WTC11 (cell line): ENCODE data around the gene EMC9. TPM values are rescaled to one million over a fixed set of nuclear protein-coding genes. Genes with fewer than 3 reads are reported as not detected.

Experiments used
- ATAC-seq: fragments of 200-7000 bp; cut with Tn5 transposase; 2 replicates; pipeline ENCODE4 v1.10.0; 2021; ENCODE audit warnings: mild to moderate bottlenecking, moderate library complexity
- CTCF ChIA-PET: fragments of 300-600 bp; sonication (Branson Sonifier 250); formaldehyde crosslinking; loops from one replicate; lab custom pipeline; 2021; ENCODE audit warnings: antibody characterized with exemption; lab: Charles Lee
- POLR2A ChIA-PET: fragments of 350-600 bp; sonication (Branson Sonifier 250); formaldehyde crosslinking; loops from one replicate; lab custom pipeline; 2021; ENCODE audit warnings: antibody characterized with exemption; lab: Charles Lee
- DNase-seq: peaks from one replicate; pipeline ENCODE4 v3.0.0; 2021; ENCODE audit warnings: low spot score
- H3K27ac Mint-ChIP-seq: 2 replicates; pipeline ENCODE4 v1.8.0; 2021; ENCODE audit warnings: mixed read lengths
- H3K27me3 Mint-ChIP-seq: 2 replicates; pipeline ENCODE4 v1.8.0; 2021; ENCODE audit warnings: low read depth, mild to moderate bottlenecking, moderate library complexity, mixed read lengths
- H3K36me3 Mint-ChIP-seq: 2 replicates; pipeline ENCODE4 v1.8.0; 2021; ENCODE audit warnings: mixed read lengths
- H3K4me1 Mint-ChIP-seq: 2 replicates; pipeline ENCODE4 v1.8.0; 2022; ENCODE audit warnings: mixed read lengths
- H3K4me3 Mint-ChIP-seq: 2 replicates; pipeline ENCODE4 v1.8.0; 2021; ENCODE audit warnings: mild to moderate bottlenecking, moderate library complexity, mixed read lengths
- H3K9me3 Mint-ChIP-seq: 2 replicates; pipeline ENCODE4 v1.8.0; 2021; ENCODE audit warnings: mixed read lengths
- ATF2 ChIP-seq: sonication (generic); formaldehyde crosslinking; IDR thresholded peaks from 2 replicates; pipeline ENCODE4 v1.8.1; 2022; ENCODE audit warnings: low read depth, missing genetic modification reagents, borderline replicate concordance
- ATF6 ChIP-seq: sonication (generic); formaldehyde crosslinking; IDR thresholded peaks from 2 replicates; pipeline ENCODE4 v1.8.1; 2023; ENCODE audit warnings: mild to moderate bottlenecking, missing genetic modification reagents
- CBFB ChIP-seq: sonication (generic); formaldehyde crosslinking; IDR thresholded peaks from 2 replicates; pipeline ENCODE4 v1.8.1; 2022; ENCODE audit warnings: mild to moderate bottlenecking, low read depth, missing genetic modification reagents
- CDX4 ChIP-seq: fragments of 250-450 bp; sonication (Bioruptor Pico); IDR thresholded peaks from 2 replicates; pipeline ENCODE4 v1.9.0; 2021; ENCODE audit warnings: moderate library complexity, mild to moderate bottlenecking, inconsistent platforms, borderline replicate concordance
- GABPB1 ChIP-seq: sonication (generic); formaldehyde crosslinking; IDR thresholded peaks from 2 replicates; pipeline ENCODE4 v1.8.1; 2023; ENCODE audit warnings: mild to moderate bottlenecking, missing genetic modification reagents
- HMGA2 ChIP-seq: fragments of 250-450 bp; sonication (Bioruptor Pico); IDR thresholded peaks from 2 replicates; pipeline ENCODE4 v1.4.0; 2021; ENCODE audit warnings: mild to moderate bottlenecking, moderate library complexity
- JAZF1 ChIP-seq: fragments of 250-450 bp; sonication (Bioruptor Pico); IDR thresholded peaks from 2 replicates; pipeline ENCODE4 v1.9.0; 2021; ENCODE audit warnings: moderate library complexity, mild to moderate bottlenecking, inconsistent platforms
- KAT7 ChIP-seq: sonication (generic); formaldehyde crosslinking; IDR thresholded peaks from 2 replicates; pipeline ENCODE4 v1.8.1; 2023; ENCODE audit warnings: missing genetic modification reagents, mild to moderate bottlenecking, borderline replicate concordance
- NFYB ChIP-seq: sonication (generic); formaldehyde crosslinking; conservative IDR thresholded peaks from 2 replicates; pipeline ENCODE4 v1.8.0; 2022; ENCODE audit warnings: low read depth, missing genetic modification reagents
- NR1H2 ChIP-seq: sonication (generic); formaldehyde crosslinking; IDR thresholded peaks from 2 replicates; pipeline ENCODE4 v1.9.0; 2021; ENCODE audit warnings: mild to moderate bottlenecking, moderate library complexity, missing genetic modification reagents
- OVOL2 ChIP-seq: fragments of 250-450 bp; sonication (Bioruptor Pico); IDR thresholded peaks from 2 replicates; pipeline ENCODE4 v1.9.0; 2021; ENCODE audit warnings: mild to moderate bottlenecking, borderline replicate concordance
- SOX15 ChIP-seq: fragments of 250-450 bp; sonication (Bioruptor Pico); IDR thresholded peaks from 2 replicates; pipeline ENCODE4 v1.9.0; 2021; ENCODE audit warnings: mild to moderate bottlenecking
- STAT6 ChIP-seq: sonication (generic); formaldehyde crosslinking; conservative IDR thresholded peaks from 2 replicates; pipeline ENCODE4 v1.8.1; 2023; ENCODE audit warnings: mild to moderate bottlenecking, low read depth, missing genetic modification reagents, moderate library complexity
- TEAD4 ChIP-seq: sonication (generic); formaldehyde crosslinking; IDR thresholded peaks from 2 replicates; pipeline ENCODE4 v1.8.0; 2022; ENCODE audit warnings: mild to moderate bottlenecking, missing genetic modification reagents
- USF1 ChIP-seq: sonication (generic); formaldehyde crosslinking; IDR thresholded peaks from 2 replicates; pipeline ENCODE4 v1.8.0; 2022; ENCODE audit warnings: mild to moderate bottlenecking, missing genetic modification reagents
- ZMAT4 ChIP-seq: fragments of 250-450 bp; sonication (Bioruptor Pico); IDR thresholded peaks from 2 replicates; pipeline ENCODE4 v1.9.0; 2021; ENCODE audit warnings: mild to moderate bottlenecking
- ZNF121 ChIP-seq: sonication (generic); formaldehyde crosslinking; IDR thresholded peaks from 2 replicates; pipeline ENCODE4 v1.8.0; 2023; ENCODE audit warnings: missing genetic modification reagents
- ZNF281 ChIP-seq: sonication (generic); formaldehyde crosslinking; IDR thresholded peaks from 2 replicates; pipeline ENCODE4 v1.8.0; 2023; ENCODE audit warnings: mild to moderate bottlenecking, missing genetic modification reagents
- ZNF416 ChIP-seq: fragments of 250-450 bp; sonication (Bioruptor Pico); IDR thresholded peaks from 2 replicates; pipeline ENCODE4 v1.9.0; 2021; ENCODE audit warnings: mild to moderate bottlenecking, inconsistent platforms
- ZNF671 ChIP-seq: fragments of 250-450 bp; sonication (Bioruptor Pico); IDR thresholded peaks from 2 replicates; pipeline ENCODE4 v1.8.0; 2021; ENCODE audit warnings: mild to moderate bottlenecking
- total RNA-seq: library from RNA; stranded (reverse); gene quantifications from 3 replicates; pipeline ENCODE4 v1.2.3, GENCODE V29; 2021

Gene EMC9
- total RNA-seq, 1 experiment from 2014 or later, result 44.4 TPM

- TF ChIP-seq ATF6 (CRISPR knock-in tag), result no peak
- no peak for TF ChIP-seq CBFB (CRISPR knock-in tag)
Measured at GRCh38 chr14:24177891-24178290, 36.5 kb upstream of the EMC9 start (continued).

GRCh38 chr14:24177041-24177825 is 35.8 kb upstream of the EMC9 start:
- TF ChIP-seq ZNF671 (CRISPR knock-in tag), result no peak
- TF ChIP-seq GABPB1 (CRISPR knock-in tag), result no peak
- CTCF ChIA-PET, result interaction anchor here (1.5 kb wide), 1 partner anchor 16 kb away, joined by 6 read pairs; the partner anchor contains the start of gene IRF9
- H3K4me1 Mint-ChIP-seq, result peaks cover 6% of the 10 kb centered on the region
- POLR2A ChIA-PET, result no interaction called here
- H3K36me3 Mint-ChIP-seq, result peaks cover 23% of the 10 kb centered on the region
- no peaks in the 10 kb centered on the region for H3K9me3 Mint-ChIP-seq
- no peak for DNase-seq
- H3K27me3 Mint-ChIP-seq, result no peaks in the 10 kb centered on the region; the same call in 1 of the 2 replicates
- no peak overlapping the region for H3K4me3 Mint-ChIP-seq
- ATAC-seq, result no peak
- H3K27ac Mint-ChIP-seq, result no peak overlapping the region

- Mint-ChIP-seq H3K27me3 (no peaks in the 10 kb centered on the region; the same call in 1 of the 2 replicates), H3K9me3 (no peaks in the 10 kb centered on the region), H3K27ac (no peak overlapping the region), H3K36me3 (peaks cover 19% of the 10 kb centered on the region), H3K4me3 (no peak overlapping the region), H3K4me1 (peaks cover 9% of the 10 kb centered on the region)
- ChIA-PET POLR2A (no interaction called here), CTCF (interaction anchor here (1.5 kb wide), 1 partner anchor 15 kb away, joined by 6 read pairs; the partner anchor contains the start of gene IRF9)
- DNase-seq, result no peak
- no peak for ATAC-seq
- TF ChIP-seq ZNF121 (CRISPR knock-in tag) (no peak), ZMAT4 (no peak), OVOL2 (CRISPR knock-in tag) (no peak), SOX15 (CRISPR knock-in tag) (no peak), ZNF416 (CRISPR knock-in tag) (no peak), USF1 (CRISPR knock-in tag) (no peak), ZNF281 (CRISPR knock-in tag) (no peak), KAT7 (CRISPR knock-in tag) (no peak), JAZF1 (no peak), ATF2 (CRISPR knock-in tag) (no peak), CDX4 (CRISPR knock-in tag) (no peak), HMGA2 (no peak), TEAD4 (CRISPR knock-in tag) (no peak), NFYB (no peak), NR1H2 (no peak), STAT6 (no peak)
Measured at GRCh38 chr14:24176599-24176998, 35.2 kb upstream of the EMC9 start.
